Measurements from ENCODE around the gene CARD9. TPM values are rescaled to one million over a fixed set of nuclear protein-coding genes. Genes with fewer than 3 reads are reported as not detected.
"Not testable (repeated sequence)": the region's sequence is repeated elsewhere in the genome, so short reads cannot be mapped to it uniquely, and the experiment has no call there.

CARD9 gene
- total RNA-seq, 1 experiment from 2014 or later = 14.0 TPM

DNA sequence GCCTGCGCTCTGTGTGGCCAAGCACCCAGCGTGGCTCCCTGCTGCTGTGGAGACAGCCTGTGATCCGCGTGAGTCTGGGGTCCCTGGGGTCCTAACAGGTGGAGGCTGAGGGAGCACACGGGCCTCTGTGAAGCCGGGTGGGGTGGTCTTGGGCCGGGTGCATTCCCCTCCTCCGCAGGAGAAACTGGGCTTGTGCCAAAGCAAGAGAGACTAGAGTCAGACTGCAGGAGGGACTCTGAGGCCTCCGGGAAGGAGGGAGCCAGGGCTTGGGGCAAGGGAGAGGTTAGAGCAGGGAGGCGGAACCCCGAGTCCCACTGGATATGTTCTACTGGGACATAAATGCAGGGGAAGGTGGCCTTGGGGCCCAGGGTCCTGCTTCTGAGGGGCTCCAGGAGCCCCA, 20.4 kb downstream of the CARD9 start:
- no peak overlapping the region for H3K27ac ChIP-seq
- DNase-seq = no peak
- no peak overlapping the region for H3K4me2 ChIP-seq
- no peaks in the 10 kb centered on the region for H4K20me1 ChIP-seq (ENCODE audit: insufficient read depth)
- H3K9me2 ChIP-seq (ENCODE audit: insufficient read depth) = no peaks in the 10 kb centered on the region
- no peaks in the 10 kb centered on the region for H3K27me3 ChIP-seq (ENCODE audit: insufficient read depth, low read depth)
- ChIA-PET CTCF (no interaction called here), POLR2A (ENCODE audit: unreplicated experiment) (no interaction called here)
- H3K4me3 ChIP-seq = no peak overlapping the region
- TF ChIP-seq, protein P1, sequence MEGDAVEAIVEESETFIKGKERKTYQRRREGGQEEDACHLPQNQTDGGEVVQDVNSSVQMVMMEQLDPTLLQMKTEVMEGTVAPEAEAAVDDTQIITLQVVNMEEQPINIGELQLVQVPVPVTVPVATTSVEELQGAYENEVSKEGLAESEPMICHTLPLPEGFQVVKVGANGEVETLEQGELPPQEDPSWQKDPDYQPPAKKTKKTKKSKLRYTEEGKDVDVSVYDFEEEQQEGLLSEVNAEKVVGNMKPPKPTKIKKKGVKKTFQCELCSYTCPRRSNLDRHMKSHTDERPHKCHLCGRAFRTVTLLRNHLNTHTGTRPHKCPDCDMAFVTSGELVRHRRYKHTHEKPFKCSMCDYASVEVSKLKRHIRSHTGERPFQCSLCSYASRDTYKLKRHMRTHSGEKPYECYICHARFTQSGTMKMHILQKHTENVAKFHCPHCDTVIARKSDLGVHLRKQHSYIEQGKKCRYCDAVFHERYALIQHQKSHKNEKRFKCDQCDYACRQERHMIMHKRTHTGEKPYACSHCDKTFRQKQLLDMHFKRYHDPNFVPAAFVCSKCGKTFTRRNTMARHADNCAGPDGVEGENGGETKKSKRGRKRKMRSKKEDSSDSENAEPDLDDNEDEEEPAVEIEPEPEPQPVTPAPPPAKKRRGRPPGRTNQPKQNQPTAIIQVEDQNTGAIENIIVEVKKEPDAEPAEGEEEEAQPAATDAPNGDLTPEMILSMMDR (conservative IDR thresholded peaks at IDR 0.05) = no peak
- TF ChIP-seq EZH2 (IDR thresholded peaks at IDR 0.05; ENCODE audit: low read depth) = no peak
- H3F3A ChIP-seq (ENCODE audit: insufficient read depth, low read depth) = peaks cover 12% of the 10 kb centered on the region; the same call in 1 of the 2 replicates
- H3K4me1 ChIP-seq (replicated peaks; ENCODE audit: insufficient read depth) = no peaks in the 10 kb centered on the region; the same call in 1 of the 2 replicates
- BruUV-seq (replicated peaks) = no TSS peak
- no peaks in the 10 kb centered on the region for H3K79me2 ChIP-seq (ENCODE audit: low read depth)
- no peaks in the 10 kb centered on the region for H3K9me3 ChIP-seq (ENCODE audit: insufficient read depth, low read depth)
- H2AFZ ChIP-seq = no peak overlapping the region
- no peaks in the 10 kb centered on the region for H3K36me3 ChIP-seq (ENCODE audit: low read depth)
- intact Hi-C loops (cut with micrococcal nuclease; ENCODE audit: unreplicated experiment) = no loop called here

DNA sequence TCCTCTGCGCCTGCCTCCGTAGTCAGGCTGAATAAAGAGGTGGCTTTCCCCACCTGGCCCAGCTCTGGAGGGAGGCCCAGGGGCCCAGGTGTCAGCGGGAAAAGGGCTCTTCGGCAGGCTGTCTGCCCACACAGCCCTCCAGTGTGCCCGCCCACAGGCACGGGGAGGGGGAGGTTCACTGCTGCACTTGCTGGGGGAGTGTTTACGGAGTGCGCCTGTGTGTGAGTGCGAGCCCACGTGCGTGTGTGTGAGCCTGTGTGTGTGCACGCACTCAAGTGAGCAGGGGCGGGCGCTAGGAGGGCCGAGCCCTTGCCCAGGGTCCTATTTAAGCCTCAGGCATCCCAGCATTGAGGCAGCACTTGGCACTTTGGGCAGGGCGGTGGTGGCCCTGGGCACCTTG, 20.8 kb downstream of the CARD9 start:
- H3K27ac ChIP-seq = no peak overlapping the region
- DNase-seq = no peak
- no peaks in the 10 kb centered on the region; the same call in 1 of the 2 replicates for H3K4me1 ChIP-seq (replicated peaks; ENCODE audit: insufficient read depth)
- no peaks in the 10 kb centered on the region for H3K9me2 ChIP-seq (ENCODE audit: insufficient read depth)
- ChIA-PET CTCF (no interaction called here), POLR2A (ENCODE audit: unreplicated experiment) (no interaction called here)
- H3K79me2 ChIP-seq (ENCODE audit: low read depth) = no peaks in the 10 kb centered on the region
- H2AFZ ChIP-seq = no peak overlapping the region
- H3K9me3 ChIP-seq (ENCODE audit: insufficient read depth, low read depth) = no peaks in the 10 kb centered on the region
- H3F3A ChIP-seq (ENCODE audit: insufficient read depth, low read depth) = peaks cover 12% of the 10 kb centered on the region; the same call in 1 of the 2 replicates
- BruUV-seq (replicated peaks) = no TSS peak
- intact Hi-C loops (cut with micrococcal nuclease; ENCODE audit: unreplicated experiment) = no loop called here
- no peak overlapping the region for H3K4me3 ChIP-seq
- H4K20me1 ChIP-seq (ENCODE audit: insufficient read depth) = no peaks in the 10 kb centered on the region
- H3K36me3 ChIP-seq (ENCODE audit: low read depth) = no peaks in the 10 kb centered on the region
- H3K27me3 ChIP-seq (ENCODE audit: insufficient read depth, low read depth) = no peaks in the 10 kb centered on the region
- TF ChIP-seq, protein P1 (conservative IDR thresholded peaks at IDR 0.05) = no peak
- H3K4me2 ChIP-seq = no peak overlapping the region

DNA sequence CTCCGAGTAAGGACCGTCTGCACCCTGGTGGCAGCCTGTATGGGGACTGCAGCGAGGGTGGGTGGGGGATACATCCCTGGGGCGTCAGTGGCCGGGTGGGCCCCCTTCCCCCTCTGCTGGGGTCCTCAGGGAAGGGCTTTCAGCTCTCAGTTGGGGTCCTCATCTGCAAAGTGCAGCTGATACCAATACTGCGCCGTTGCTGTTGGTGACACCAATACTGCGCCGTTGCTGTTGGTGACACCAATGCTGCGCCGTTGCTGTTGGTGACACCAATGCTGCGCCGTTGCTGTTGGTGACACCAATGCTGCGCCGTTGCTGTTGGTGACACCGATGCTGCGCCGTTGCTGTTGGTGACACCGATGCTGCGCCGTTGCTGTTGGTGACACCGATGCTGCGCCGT, 21.6 kb downstream of the CARD9 start:
- CTCF ChIA-PET; H3K4me1 ChIP-seq (replicated peaks; ENCODE audit: insufficient read depth); H3K27ac ChIP-seq; BruUV-seq (replicated peaks); H4K20me1 ChIP-seq (ENCODE audit: insufficient read depth); H3K4me3 ChIP-seq; H3K79me2 ChIP-seq (ENCODE audit: low read depth); DNase-seq; H3K36me3 ChIP-seq (ENCODE audit: low read depth); H3K27me3 ChIP-seq (ENCODE audit: insufficient read depth, low read depth); H3K9me3 ChIP-seq (ENCODE audit: insufficient read depth, low read depth); H3K9me2 ChIP-seq (ENCODE audit: insufficient read depth); intact Hi-C loops (cut with micrococcal nuclease; ENCODE audit: unreplicated experiment); H2AFZ ChIP-seq; H3K4me2 ChIP-seq: not testable (repeated sequence)
- POLR2A ChIA-PET (ENCODE audit: unreplicated experiment) = interaction anchor here (0.5 kb wide), 1 partner anchor 272 kb away, joined by 3 read pairs; no protein-coding TSS in a partner anchor
- peaks cover 12% of the 10 kb centered on the region; the same call in 1 of the 2 replicates for H3F3A ChIP-seq (ENCODE audit: insufficient read depth, low read depth)

DNA sequence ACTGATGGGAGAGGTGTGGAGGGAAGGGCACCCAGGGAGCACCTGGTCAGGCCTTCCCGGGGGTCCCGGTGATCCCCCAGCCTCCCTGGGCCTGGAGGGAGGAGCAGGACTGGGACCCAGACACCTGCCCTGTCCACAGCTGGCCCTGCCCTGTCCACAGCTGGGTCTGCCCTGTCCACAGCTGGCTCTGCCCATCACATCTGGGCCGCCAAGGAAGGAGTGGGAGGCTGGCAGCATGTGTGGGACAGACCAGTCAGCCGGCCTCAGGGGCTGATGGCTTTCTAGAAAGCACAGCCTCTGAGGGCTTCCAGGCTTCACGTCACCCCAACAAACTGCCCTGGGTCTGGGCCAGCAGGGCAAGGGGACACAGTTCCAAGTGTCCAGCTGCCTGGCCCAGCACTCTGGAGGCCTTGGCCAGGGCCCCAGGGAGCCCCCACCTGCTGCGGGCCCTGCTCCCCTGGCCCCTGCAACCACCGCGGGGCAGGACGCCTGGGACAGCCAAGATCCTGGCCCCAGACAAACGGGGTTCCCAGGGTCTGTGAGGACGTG, 22.1 kb downstream of the CARD9 start:
- TF ChIP-seq, protein P1 (conservative IDR thresholded peaks at IDR 0.05) = no peak
- no peak for TF ChIP-seq EZH2 (IDR thresholded peaks at IDR 0.05; ENCODE audit: low read depth)
- H3K9me3 ChIP-seq (ENCODE audit: insufficient read depth, low read depth) = no peaks in the 10 kb centered on the region
- H3K9me2 ChIP-seq (ENCODE audit: insufficient read depth) = no peaks in the 10 kb centered on the region
- H3F3A ChIP-seq (ENCODE audit: insufficient read depth, low read depth) = peaks cover 12% of the 10 kb centered on the region; the same call in 1 of the 2 replicates
- CTCF ChIA-PET = no interaction called here
- no peak overlapping the region for H3K27ac ChIP-seq
- H3K79me2 ChIP-seq (ENCODE audit: low read depth) = no peaks in the 10 kb centered on the region
- no peak overlapping the region for H2AFZ ChIP-seq
- H4K20me1 ChIP-seq (ENCODE audit: insufficient read depth) = no peaks in the 10 kb centered on the region
- H3K4me2 ChIP-seq = no peak overlapping the region
- POLR2A ChIA-PET (ENCODE audit: unreplicated experiment) = interaction anchor here (0.5 kb wide), 1 partner anchor 272 kb away, joined by 3 read pairs; no protein-coding TSS in a partner anchor
- H3K4me1 ChIP-seq (replicated peaks; ENCODE audit: insufficient read depth) = peaks cover 2% of the 10 kb centered on the region
- no peak for DNase-seq
- intact Hi-C loops (cut with micrococcal nuclease; ENCODE audit: unreplicated experiment) = no loop called here
- no TSS peak for BruUV-seq (replicated peaks)
- no peak overlapping the region for H3K4me3 ChIP-seq
- H3K36me3 ChIP-seq (ENCODE audit: low read depth) = no peaks in the 10 kb centered on the region
- no peaks in the 10 kb centered on the region for H3K27me3 ChIP-seq (ENCODE audit: insufficient read depth, low read depth)

Data from PC-9 (cell line).